ENCODE data around the gene RPS19BP1.

DNA sequence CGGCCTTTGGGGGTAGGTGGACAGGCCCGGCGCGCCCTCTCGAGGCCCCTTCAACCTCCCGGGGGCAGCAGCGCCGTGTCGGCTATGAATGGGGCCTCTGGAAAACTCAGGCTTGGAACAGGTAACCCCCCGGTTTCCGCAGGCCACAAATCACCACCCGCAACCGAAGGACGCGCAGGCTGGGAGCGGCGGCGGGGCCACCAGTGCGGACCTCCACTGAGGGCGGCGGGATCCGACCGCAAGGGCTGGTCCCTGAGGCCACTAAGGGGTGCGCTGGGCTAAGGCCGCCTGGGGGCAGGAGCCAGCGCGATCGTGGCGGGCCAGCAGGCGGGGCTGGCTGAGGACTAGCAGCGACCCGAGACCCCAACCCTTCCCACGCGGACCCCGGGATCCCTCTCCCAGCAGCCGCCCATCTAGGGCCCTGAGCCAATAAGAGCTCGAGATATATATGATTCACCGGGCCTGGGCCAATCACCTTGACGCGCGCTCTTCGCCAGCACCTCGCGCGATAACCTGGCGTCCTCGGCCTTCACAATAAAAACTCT is 12.8 kb downstream of the RPS19BP1 start:
- TF ChIP-seq EZH2phosphoT487 (IDR thresholded peaks at IDR 0.05; ENCODE audit: low read depth, severe bottlenecking, unreplicated experiment) (no peak), EZH2 (IDR thresholded peaks at IDR 0.05; ENCODE audit: borderline replicate concordance) (no peak)
- TF ChIP-seq, protein P1, sequence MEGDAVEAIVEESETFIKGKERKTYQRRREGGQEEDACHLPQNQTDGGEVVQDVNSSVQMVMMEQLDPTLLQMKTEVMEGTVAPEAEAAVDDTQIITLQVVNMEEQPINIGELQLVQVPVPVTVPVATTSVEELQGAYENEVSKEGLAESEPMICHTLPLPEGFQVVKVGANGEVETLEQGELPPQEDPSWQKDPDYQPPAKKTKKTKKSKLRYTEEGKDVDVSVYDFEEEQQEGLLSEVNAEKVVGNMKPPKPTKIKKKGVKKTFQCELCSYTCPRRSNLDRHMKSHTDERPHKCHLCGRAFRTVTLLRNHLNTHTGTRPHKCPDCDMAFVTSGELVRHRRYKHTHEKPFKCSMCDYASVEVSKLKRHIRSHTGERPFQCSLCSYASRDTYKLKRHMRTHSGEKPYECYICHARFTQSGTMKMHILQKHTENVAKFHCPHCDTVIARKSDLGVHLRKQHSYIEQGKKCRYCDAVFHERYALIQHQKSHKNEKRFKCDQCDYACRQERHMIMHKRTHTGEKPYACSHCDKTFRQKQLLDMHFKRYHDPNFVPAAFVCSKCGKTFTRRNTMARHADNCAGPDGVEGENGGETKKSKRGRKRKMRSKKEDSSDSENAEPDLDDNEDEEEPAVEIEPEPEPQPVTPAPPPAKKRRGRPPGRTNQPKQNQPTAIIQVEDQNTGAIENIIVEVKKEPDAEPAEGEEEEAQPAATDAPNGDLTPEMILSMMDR (IDR thresholded peaks at IDR 0.05; ENCODE audit: poor library complexity), result peak; percentile 44

Measured in hepatocyte (in vitro differentiated cells).